Hypothalamus (tissue), 51 donors: Measurements from ENCODE around the gene CPTP.

Source experiments
- DNase-seq, 51 donors: peaks; one replicate each; lab custom pipeline; 2025; lab: John Stamatoyannopoulos, UW

Gene CPTP

GRCh38 chr1:1374929-1375662 is 50.5 kb downstream of the CPTP start, which contains the start of gene AURKAIP1:
TSS of gene AURKAIP1 (minus strand) at chr1:1375207. CDS start at chr1:1374756, 451 bp downstream.
- peak; percentile 69 to 100 (median 98) for DNase-seq

GRCh38 chr1:1376551-1377226 is 52.1 kb downstream of the CPTP start:
- DNase-seq, result no peak

- DNase-seq, result no peak
Measured at GRCh38 chr1:1377540-1378205, 53.1 kb downstream of the CPTP start.
